Measurements from ENCODE around the gene SCARB1. TPM values are rescaled to one million over a fixed set of nuclear protein-coding genes. Genes with fewer than 3 reads are reported as not detected.
A peak's percentile ranks its signal among the peaks of the same experiment; 100 is the strongest.

SCARB1 gene
- polyA plus RNA-seq, 4 donors, result 41.9 to 230 (median 180) TPM

DNA sequence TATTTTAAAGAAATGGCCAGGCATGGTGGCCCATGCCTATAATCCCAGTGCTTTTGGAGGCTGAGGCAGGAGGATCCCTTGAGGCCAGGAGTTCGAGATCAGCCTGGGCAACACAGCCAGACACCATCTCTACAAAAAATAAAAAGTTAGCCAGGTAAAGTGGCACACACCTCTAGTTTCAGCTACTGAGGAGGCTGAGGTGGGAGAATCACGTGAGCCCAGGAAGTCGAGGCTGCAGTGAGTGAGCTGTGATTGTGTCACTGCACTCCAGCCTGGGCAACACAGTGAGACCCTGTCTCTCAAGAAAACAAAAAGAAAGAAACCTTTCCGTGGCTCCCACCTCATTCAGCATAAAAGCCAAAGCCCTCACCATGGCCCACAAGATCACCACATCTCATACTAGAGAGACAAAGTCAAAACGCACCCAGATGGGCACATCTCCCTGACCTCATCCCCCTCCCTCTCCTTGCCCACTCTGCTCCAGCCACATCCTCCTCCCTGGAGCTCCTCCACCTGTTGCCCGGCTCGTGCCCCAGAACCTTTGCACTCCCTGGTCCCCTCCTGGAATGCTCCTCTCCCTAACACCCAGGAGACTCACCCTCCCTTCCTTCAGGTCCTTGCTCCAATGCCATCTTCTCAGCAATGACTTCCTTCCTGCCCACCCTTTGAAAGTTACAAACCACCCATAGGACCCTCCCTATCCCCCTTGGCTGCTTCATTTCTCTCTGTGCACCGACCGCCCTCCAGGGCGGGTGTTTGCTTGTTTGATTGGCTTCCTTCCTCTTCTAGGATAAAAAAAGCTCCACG is 4.8 kb upstream of the SCARB1 start:
- no peak overlapping the region for H3K4me3 ChIP-seq (ENCODE audit: low read depth in 1 of 3, low read length in 3 of 3)
- no peak for FAIRE-seq
- no peak overlapping the region for H3K27ac ChIP-seq (ENCODE audit: low read depth in 1 of 3, low read length in 2 of 3)

DNA sequence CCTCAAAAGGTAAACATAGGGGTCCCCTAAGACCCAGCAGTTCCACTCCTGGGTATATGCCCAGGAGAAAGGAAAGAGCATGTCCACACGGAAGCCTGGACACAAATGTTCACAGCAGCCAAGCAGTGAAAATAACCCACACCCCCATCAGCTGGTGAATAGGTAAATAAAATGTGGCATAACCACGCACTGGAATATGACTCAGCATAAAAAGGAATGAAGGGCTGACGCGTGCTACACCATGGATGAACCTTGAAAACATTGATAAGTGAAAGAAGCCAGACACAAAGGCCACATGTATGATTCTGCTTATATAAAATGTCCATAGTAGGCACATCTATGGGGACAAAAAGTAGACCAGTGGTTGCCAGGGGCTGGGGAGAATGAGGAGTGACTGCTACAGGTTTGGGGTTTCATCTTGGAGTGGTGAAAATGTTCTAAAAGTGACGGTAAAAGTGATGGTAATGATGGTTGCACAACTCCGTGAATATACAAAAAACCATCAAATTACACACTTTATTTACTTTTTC is 3.8 kb upstream of the SCARB1 start:
- FAIRE-seq (no peak), DNase-seq (peak; percentile 63 to 80)
- no peaks in the 10 kb centered on the region for H3K36me3 ChIP-seq (ENCODE audit: control insufficient read depth in 3 of 3, insufficient read depth in 2 of 3, low read depth in 1 of 3, low read length in 3 of 3)
- 46 to 51% (median 51%) methylated on average over 6 of the region's 6 CpGs for WGBS, 3 donors
- peaks cover 0 to 13% (median 2%) of the 10 kb centered on the region in 3 donors for H3K4me1 ChIP-seq (ENCODE audit: control insufficient read depth in 3 of 3, insufficient read depth in 2 of 3, low read depth in 1 of 3, low read length in 2 of 3)
- H3K27me3 ChIP-seq (ENCODE audit: control insufficient read depth in 3 of 3, insufficient read depth in 3 of 3, low read length in 3 of 3), result no peaks in the 10 kb centered on the region
- H3K9me3 ChIP-seq (ENCODE audit: control insufficient read depth in 2 of 2, insufficient read depth in 1 of 2, low read depth in 1 of 2, low read length in 1 of 2), result no peaks in the 10 kb centered on the region
- no peak overlapping the region for H3K27ac ChIP-seq (ENCODE audit: low read depth in 1 of 3, low read length in 2 of 3)
- H3K4me3 ChIP-seq (ENCODE audit: low read depth in 1 of 3, low read length in 3 of 3), result no peak overlapping the region

More for the DNA sequence above, 4.8 kb upstream of the SCARB1 start:
- Histone ChIP-seq H3K4me1 (ENCODE audit: control insufficient read depth in 3 of 3, insufficient read depth in 2 of 3, low read depth in 1 of 3, low read length in 2 of 3) (peaks cover 0 to 12% (median 2%) of the 10 kb centered on the region in 3 donors), H3K36me3 (ENCODE audit: control insufficient read depth in 3 of 3, insufficient read depth in 2 of 3, low read depth in 1 of 3, low read length in 3 of 3) (no peaks in the 10 kb centered on the region), H3K9me3 (ENCODE audit: control insufficient read depth in 2 of 2, insufficient read depth in 1 of 2, low read depth in 1 of 2, low read length in 1 of 2) (no peaks in the 10 kb centered on the region), H3K27me3 (ENCODE audit: control insufficient read depth in 3 of 3, insufficient read depth in 3 of 3, low read length in 3 of 3) (no peaks in the 10 kb centered on the region)
- WGBS, 3 donors, result 65 to 68% (median 67%) methylated on average over 11 of the region's 11 CpGs
- DNase-seq, result no peak

DNA sequence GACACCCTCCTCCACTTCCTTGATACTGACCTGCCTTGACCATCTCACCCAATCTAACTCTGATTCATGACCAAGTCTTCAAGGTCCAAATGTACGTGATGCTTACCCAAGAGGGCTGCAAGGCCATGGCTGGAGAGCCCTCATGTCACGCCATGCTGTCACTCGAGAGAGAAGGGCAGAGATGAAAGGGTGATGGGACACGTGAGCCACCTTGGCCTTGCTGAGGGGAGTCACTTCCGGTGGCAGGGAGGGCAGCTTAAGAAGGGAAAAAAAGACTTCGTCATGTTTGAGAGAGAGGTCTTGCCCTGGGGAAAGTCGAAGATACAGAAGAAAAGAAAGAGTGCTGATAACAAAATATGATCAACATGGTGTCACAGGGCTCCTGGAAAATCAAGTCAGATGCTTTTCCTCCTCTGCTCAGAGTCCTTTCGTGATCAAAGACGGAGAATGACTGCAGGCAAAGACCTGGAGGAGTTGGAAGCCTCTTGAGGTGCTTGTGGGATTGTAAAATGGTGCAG is 3.3 kb upstream of the SCARB1 start:
- no peaks in the 10 kb centered on the region for H3K27me3 ChIP-seq (ENCODE audit: control insufficient read depth in 3 of 3, insufficient read depth in 3 of 3, low read length in 3 of 3)
- H3K4me1 ChIP-seq (ENCODE audit: control insufficient read depth in 3 of 3, insufficient read depth in 2 of 3, low read depth in 1 of 3, low read length in 2 of 3), result peaks cover 0 to 19% (median 2%) of the 10 kb centered on the region in 3 donors
- H3K27ac ChIP-seq (ENCODE audit: low read depth in 1 of 3, low read length in 2 of 3), result no peak overlapping the region
- H3K4me3 ChIP-seq (ENCODE audit: low read depth in 1 of 3, low read length in 3 of 3), result no peak overlapping the region
- FAIRE-seq, result no peak
- no peaks in the 10 kb centered on the region for H3K9me3 ChIP-seq (ENCODE audit: control insufficient read depth in 2 of 2, insufficient read depth in 1 of 2, low read depth in 1 of 2, low read length in 1 of 2)
- peaks cover 0 to 3% (median 0%) of the 10 kb centered on the region in 3 donors for H3K36me3 ChIP-seq (ENCODE audit: control insufficient read depth in 3 of 3, insufficient read depth in 2 of 3, low read depth in 1 of 3, low read length in 3 of 3)
- WGBS, 3 donors, result 89 to 94% (median 93%) methylated on average over 9 of the region's 9 CpGs
- DNase-seq, result no peak

DNA sequence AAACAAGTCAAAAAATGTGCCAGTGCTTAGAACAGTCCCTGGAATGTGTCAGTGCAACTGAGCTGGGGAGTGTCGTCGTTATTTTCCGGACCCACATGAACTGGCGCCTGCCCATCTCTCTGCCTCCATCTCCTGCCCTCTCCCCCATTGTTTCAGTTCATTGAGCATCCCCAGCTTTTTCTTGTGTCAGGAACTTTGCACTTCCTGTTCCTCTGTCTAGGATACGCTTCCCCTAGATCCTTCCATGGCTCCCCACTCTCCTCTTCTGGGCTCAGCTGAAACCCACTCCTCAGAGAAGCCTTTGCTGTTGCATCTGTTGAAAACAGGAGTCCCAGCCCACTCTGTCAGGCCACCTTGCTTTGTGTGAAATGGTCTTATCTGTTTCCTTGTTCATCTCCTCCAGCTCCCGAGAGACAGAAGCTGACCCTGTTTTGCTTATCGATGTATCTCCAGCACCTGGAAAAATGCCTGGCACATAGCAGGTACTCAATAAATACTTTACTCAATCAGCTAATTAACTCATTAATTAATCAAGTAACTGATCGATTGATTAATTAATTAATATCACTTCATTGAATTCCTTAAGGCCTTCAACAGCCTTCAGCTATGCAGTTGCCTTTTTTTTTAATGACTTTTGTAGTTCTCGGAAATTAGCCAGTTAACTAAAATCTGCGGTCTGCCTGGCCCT is 2.7 kb upstream of the SCARB1 start:
- Histone ChIP-seq H3K4me1 (ENCODE audit: control insufficient read depth in 3 of 3, insufficient read depth in 2 of 3, low read depth in 1 of 3, low read length in 2 of 3) (peaks cover 0 to 20% (median 1%) of the 10 kb centered on the region in 3 donors), H3K27ac (ENCODE audit: low read depth in 1 of 3, low read length in 2 of 3) (no peak overlapping the region), H3K4me3 (ENCODE audit: low read depth in 1 of 3, low read length in 3 of 3) (no peak overlapping the region), H3K27me3 (ENCODE audit: control insufficient read depth in 3 of 3, insufficient read depth in 3 of 3, low read length in 3 of 3) (no peaks in the 10 kb centered on the region), H3K9me3 (ENCODE audit: control insufficient read depth in 2 of 2, insufficient read depth in 1 of 2, low read depth in 1 of 2, low read length in 1 of 2) (no peaks in the 10 kb centered on the region), H3K36me3 (ENCODE audit: control insufficient read depth in 3 of 3, insufficient read depth in 2 of 3, low read depth in 1 of 3, low read length in 3 of 3) (peaks cover 0 to 7% (median 0%) of the 10 kb centered on the region in 3 donors)
- 91 to 92% (median 92%) methylated on average over 10 of the region's 10 CpGs for WGBS, 3 donors
- no peak for FAIRE-seq
- no peak for DNase-seq

DNA sequence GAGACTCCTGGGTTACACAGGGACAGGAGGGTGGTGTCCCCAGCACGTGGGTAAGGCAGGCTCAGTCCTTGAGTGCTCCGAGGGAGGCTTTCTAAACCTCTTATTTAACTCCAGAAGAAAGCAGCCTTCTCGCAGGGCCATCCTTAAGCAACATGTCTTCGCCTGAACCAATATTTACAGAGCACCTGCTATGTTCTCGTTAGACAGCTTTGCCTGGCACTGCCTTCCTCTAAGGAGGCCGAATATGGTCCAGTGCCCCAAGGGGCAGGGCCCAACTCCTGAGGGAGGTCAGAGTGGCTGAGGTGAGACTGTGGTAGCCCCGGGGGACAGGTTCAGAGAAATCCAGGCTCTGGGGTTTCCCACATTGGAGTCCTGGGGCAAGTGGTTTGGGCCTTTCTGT is 2.1 kb upstream of the SCARB1 start:
- FAIRE-seq, result no peak
- H3K4me3 ChIP-seq (ENCODE audit: low read depth in 1 of 3, low read length in 3 of 3), result no peak overlapping the region
- 71 to 84% (median 81%) methylated on average over 7 of the region's 7 CpGs for WGBS, 3 donors

DNA sequence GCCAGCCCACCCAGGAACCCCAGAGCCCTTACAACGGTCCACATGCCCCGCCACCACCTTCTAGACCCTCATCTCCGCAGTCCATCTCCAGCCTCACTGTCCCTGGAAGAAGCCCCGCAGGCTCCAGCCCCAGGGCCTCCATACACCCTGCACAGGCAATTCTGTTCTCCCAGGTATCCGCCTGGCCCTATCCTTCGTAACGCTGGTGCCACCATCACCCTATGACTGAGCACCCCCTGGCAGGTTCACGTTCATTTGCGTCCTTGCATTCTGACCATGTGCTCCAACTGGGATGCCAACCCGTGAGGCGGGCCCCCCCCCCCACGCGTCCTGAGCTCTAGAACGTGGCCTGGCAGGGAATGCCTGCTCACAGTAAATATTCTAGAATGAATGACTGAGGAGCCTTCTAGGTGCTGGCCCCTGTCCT is 675 bp upstream of the SCARB1 start:
- 89 to 91% (median 91%) methylated on average over 14 of the region's 14 CpGs for WGBS, 3 donors
- Histone ChIP-seq H3K27ac (ENCODE audit: low read depth in 1 of 3, low read length in 2 of 3) (peak overlapping the region in 2 of 3 donors; percentile 16 to 23), H3K27me3 (ENCODE audit: control insufficient read depth in 3 of 3, insufficient read depth in 3 of 3, low read length in 3 of 3) (no peaks in the 10 kb centered on the region), H3K9me3 (ENCODE audit: control insufficient read depth in 2 of 2, insufficient read depth in 1 of 2, low read depth in 1 of 2, low read length in 1 of 2) (no peaks in the 10 kb centered on the region), H3K4me1 (ENCODE audit: control insufficient read depth in 3 of 3, insufficient read depth in 2 of 3, low read depth in 1 of 3, low read length in 2 of 3) (peaks cover 0 to 20% (median 0%) of the 10 kb centered on the region in 3 donors), H3K4me3 (ENCODE audit: low read depth in 1 of 3, low read length in 3 of 3) (peak overlapping the region in 1 of 3 donors; percentile 46), H3K36me3 (ENCODE audit: control insufficient read depth in 3 of 3, insufficient read depth in 2 of 3, low read depth in 1 of 3, low read length in 3 of 3) (peaks cover 0 to 19% (median 0%) of the 10 kb centered on the region in 3 donors)
- DNase-seq, result no peak
- no peak for FAIRE-seq

More for the DNA sequence above, 2.1 kb upstream of the SCARB1 start:
- Histone ChIP-seq H3K27me3 (ENCODE audit: control insufficient read depth in 3 of 3, insufficient read depth in 3 of 3, low read length in 3 of 3) (no peaks in the 10 kb centered on the region), H3K4me1 (ENCODE audit: control insufficient read depth in 3 of 3, insufficient read depth in 2 of 3, low read depth in 1 of 3, low read length in 2 of 3) (peaks cover 0 to 20% (median 0%) of the 10 kb centered on the region in 3 donors), H3K27ac (ENCODE audit: low read depth in 1 of 3, low read length in 2 of 3) (no peak overlapping the region), H3K36me3 (ENCODE audit: control insufficient read depth in 3 of 3, insufficient read depth in 2 of 3, low read depth in 1 of 3, low read length in 3 of 3) (peaks cover 0 to 8% (median 0%) of the 10 kb centered on the region in 3 donors), H3K9me3 (ENCODE audit: control insufficient read depth in 2 of 2, insufficient read depth in 1 of 2, low read depth in 1 of 2, low read length in 1 of 2) (no peaks in the 10 kb centered on the region)
- DNase-seq, result no peak

DNA sequence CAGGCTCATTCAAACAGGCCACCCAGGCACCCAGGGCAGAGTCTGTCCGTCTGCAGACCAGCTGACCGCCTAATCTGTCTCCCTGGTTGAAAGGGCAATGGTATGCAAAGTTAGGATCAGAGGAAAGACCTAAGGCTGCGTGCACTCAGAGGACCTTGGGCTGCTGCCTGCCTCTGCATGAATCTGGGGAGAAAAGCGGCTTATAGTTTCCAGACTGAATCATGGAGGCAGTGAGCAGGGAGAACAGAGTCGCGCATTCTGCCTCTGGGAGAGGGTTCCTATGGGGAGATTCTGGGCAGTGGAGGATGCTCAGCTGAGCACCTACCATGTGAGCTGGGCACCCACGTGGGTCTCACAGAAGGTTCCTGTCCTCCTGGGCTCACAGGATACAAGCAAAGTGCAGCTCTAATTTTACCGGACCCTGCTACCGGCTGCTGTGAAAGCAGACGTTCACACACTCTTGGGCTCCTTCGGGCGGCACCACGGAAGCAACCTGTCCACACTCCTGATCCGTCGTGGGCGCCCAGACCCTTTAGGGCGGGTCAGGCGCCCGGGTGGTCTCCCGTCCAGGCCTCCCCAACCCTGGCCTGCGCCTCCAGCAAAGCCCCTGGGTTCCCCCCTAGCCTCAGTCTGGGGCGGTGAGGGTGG is 772 bp downstream of the SCARB1 start:
- Histone ChIP-seq H3K27ac (ENCODE audit: low read depth in 1 of 3, low read length in 2 of 3) (peak overlapping the region in 2 of 3 donors; percentile 71 to 84), H3K27me3 (ENCODE audit: control insufficient read depth in 3 of 3, insufficient read depth in 3 of 3, low read length in 3 of 3) (no peaks in the 10 kb centered on the region), H3K9me3 (ENCODE audit: control insufficient read depth in 2 of 2, insufficient read depth in 1 of 2, low read depth in 1 of 2, low read length in 1 of 2) (no peaks in the 10 kb centered on the region), H3K4me3 (ENCODE audit: low read depth in 1 of 3, low read length in 3 of 3) (peak overlapping the region; percentile 54 to 87 (median 73)), H3K36me3 (ENCODE audit: control insufficient read depth in 3 of 3, insufficient read depth in 2 of 3, low read depth in 1 of 3, low read length in 3 of 3) (peaks cover 0 to 30% (median 0%) of the 10 kb centered on the region in 3 donors), H3K4me1 (ENCODE audit: control insufficient read depth in 3 of 3, insufficient read depth in 2 of 3, low read depth in 1 of 3, low read length in 2 of 3) (peaks cover 0 to 14% (median 0%) of the 10 kb centered on the region in 3 donors)
- 8 to 15% (median 11%) methylated on average over 20 to 22 of the region's 22 CpGs for WGBS, 3 donors
- DNase-seq (peak; percentile 60 to 72), FAIRE-seq (no peak)
